ENCODE data around the gene LIPT2.

The LIPT2 gene

GRCh38 chr11:74494916-74495315 is 1.4 kb upstream of the LIPT2 start:
- DNase-seq, result no peak

- DNase-seq, result no peak
Measured at GRCh38 chr11:74493791-74494630, 487 bp upstream of the LIPT2 start.

- no peak for DNase-seq
Measured at GRCh38 chr11:74492084-74492483, 1.4 kb downstream of the LIPT2 start.

- DNase-seq, result no peak
Measured at GRCh38 chr11:74490941-74491340, 2.6 kb downstream of the LIPT2 start.

- no peak for DNase-seq
Measured at GRCh38 chr11:74487875-74488274, 5.6 kb downstream of the LIPT2 start.

- DNase-seq, result no peak
Measured at GRCh38 chr11:74485868-74486267, 7.7 kb downstream of the LIPT2 start.

GRCh38 chr11:74480688-74481417 is 12.7 kb downstream of the LIPT2 start:
- DNase-seq, result no peak

- no peak for DNase-seq
Measured at GRCh38 chr11:74479732-74480123, 13.8 kb downstream of the LIPT2 start.

GRCh38 chr11:74478877-74479731 is 14.4 kb downstream of the LIPT2 start:
- DNase-seq, result no peak

GRCh38 chr11:74476536-74476935 is 17.0 kb downstream of the LIPT2 start:
- DNase-seq, result no peak

GRCh38 chr11:74474316-74474715 is 19.2 kb downstream of the LIPT2 start:
- no peak for DNase-seq

- no peak for DNase-seq
Measured at GRCh38 chr11:74473382-74474173, 19.9 kb downstream of the LIPT2 start.

GRCh38 chr11:74471668-74472429 is 21.7 kb downstream of the LIPT2 start:
- DNase-seq, result no peak

- no peak for DNase-seq
Measured at GRCh38 chr11:74471037-74471436, 22.5 kb downstream of the LIPT2 start.

GRCh38 chr11:74470526-74470925 is 23.0 kb downstream of the LIPT2 start:
- DNase-seq, result no peak

GRCh38 chr11:74468936-74469335 is 24.6 kb downstream of the LIPT2 start:
- no peak for DNase-seq

- no peak for DNase-seq
Measured at GRCh38 chr11:74468521-74468920, 25.0 kb downstream of the LIPT2 start.

- DNase-seq, result no peak
Measured at GRCh38 chr11:74468058-74468457, 25.5 kb downstream of the LIPT2 start.

- no peak for DNase-seq
Measured at GRCh38 chr11:74466916-74467885, 26.3 kb downstream of the LIPT2 start, which contains the start of gene KCNE3. Gene KCNE3 (minus strand): TSS chr11:74467549. CDS start chr11:74457563, 9,986 bp downstream.

- DNase-seq, result no peak
Measured at GRCh38 chr11:74465291-74465708, 28.2 kb downstream of the LIPT2 start.

All from effector CD8-positive, alpha-beta T cell (primary cell).